HG02623 (cell line): ENCODE measurements around the gene PTCH1.

Experiments used
- ATAC-seq: cut with Tn5 transposase; IDR thresholded peaks from one replicate; pipeline ENCODE4 v1.9.1; 2021; ENCODE audit warnings: moderate library complexity; ENCODE audit not compliant: unreplicated experiment

Gene PTCH1

GRCh38 chr9:95516734-95517558 is at the start of gene PTCH1:
Gene PTCH1 (minus strand): TSS chr9:95516971.
- no peak for ATAC-seq

GRCh38 chr9:95565982-95566381 is 49.2 kb upstream of the PTCH1 start:
- no peak for ATAC-seq

- ATAC-seq: no peak
Observed at GRCh38 chr9:95561913-95562312, 45.1 kb upstream of the PTCH1 start.

GRCh38 chr9:95557142-95557541 is 40.4 kb upstream of the PTCH1 start:
- no peak for ATAC-seq

- ATAC-seq: no peak
Observed at GRCh38 chr9:95556521-95556920, 39.8 kb upstream of the PTCH1 start.

- ATAC-seq: no peak
Observed at GRCh38 chr9:95552814-95553546, 36.2 kb upstream of the PTCH1 start.

GRCh38 chr9:95552255-95552654 is 35.5 kb upstream of the PTCH1 start:
- ATAC-seq: no peak

- ATAC-seq: no peak
Observed at GRCh38 chr9:95551406-95551805, 34.6 kb upstream of the PTCH1 start.

- no peak for ATAC-seq
Observed at GRCh38 chr9:95545831-95546567, 29.2 kb upstream of the PTCH1 start.

- no peak for ATAC-seq
Observed at GRCh38 chr9:95533996-95534680, 17.4 kb upstream of the PTCH1 start.

- ATAC-seq: no peak
Observed at GRCh38 chr9:95529910-95530309, 13.1 kb upstream of the PTCH1 start.

GRCh38 chr9:95528908-95529502 is 12.2 kb upstream of the PTCH1 start:
- ATAC-seq: no peak

GRCh38 chr9:95522871-95523370 is 6.2 kb upstream of the PTCH1 start:
- ATAC-seq: no peak

- ATAC-seq: no peak
Observed at GRCh38 chr9:95521699-95522098, 4.9 kb upstream of the PTCH1 start.

GRCh38 chr9:95517559-95518425 is 1.0 kb upstream of the PTCH1 start:
- ATAC-seq: no peak

- ATAC-seq: no peak
Observed at GRCh38 chr9:95516221-95516733, 494 bp downstream of the PTCH1 start.

GRCh38 chr9:95515272-95516113 is 1.3 kb downstream of the PTCH1 start:
- ATAC-seq: no peak

- ATAC-seq: no peak
Observed at GRCh38 chr9:95514342-95514741, 2.4 kb downstream of the PTCH1 start.
